Left hindlimb (tissue), 1 donor: ENCODE measurements around the gene PEAK3.

Experiments used
- DNase-seq: peaks from one replicate; pipeline ENCODE4 v3.0.0-alpha.2; 2018

Gene PEAK3

GRCh38 chr19:2315121-2315817 is 33.3 kb upstream of the PEAK3 start:
- no peak for DNase-seq

GRCh38 chr19:2312820-2313501 is 31.0 kb upstream of the PEAK3 start:
- no peak for DNase-seq

- no peak for DNase-seq
These were observed 29.1 kb upstream of the PEAK3 start for GRCh38 chr19:2311093-2311492.

- DNase-seq = no peak
These were observed 27.9 kb upstream of the PEAK3 start for GRCh38 chr19:2309734-2310362.

GRCh38 chr19:2308114-2308556 is 26.2 kb upstream of the PEAK3 start, which contains the start of gene LINGO3:
LINGO3 (minus strand) TSS chr19:2308154; CDS start chr19:2291776, 16,378 bp downstream.
- DNase-seq = no peak

GRCh38 chr19:2307518-2308012 is 25.6 kb upstream of the PEAK3 start:
- no peak for DNase-seq

GRCh38 chr19:2306971-2307370 is 25.0 kb upstream of the PEAK3 start:
- no peak for DNase-seq

GRCh38 chr19:2306281-2306806 is 24.4 kb upstream of the PEAK3 start:
- no peak for DNase-seq

- peak; percentile 22 for DNase-seq
These were observed 23.7 kb upstream of the PEAK3 start for GRCh38 chr19:2305452-2306280.

- DNase-seq = no peak
These were observed 21.3 kb upstream of the PEAK3 start for GRCh38 chr19:2303211-2303798.

GRCh38 chr19:2302319-2303210 is 20.6 kb upstream of the PEAK3 start:
- peak; percentile 73 for DNase-seq

- no peak for DNase-seq
These were observed 18.6 kb upstream of the PEAK3 start for GRCh38 chr19:2300533-2300932.

GRCh38 chr19:2296141-2296540 is 14.2 kb upstream of the PEAK3 start:
- DNase-seq = no peak

GRCh38 chr19:2294687-2295335 is 12.8 kb upstream of the PEAK3 start:
- DNase-seq = no peak

GRCh38 chr19:2291185-2291751 is 9.3 kb upstream of the PEAK3 start:
- peak; percentile 36 for DNase-seq

GRCh38 chr19:2290441-2291184 is 8.6 kb upstream of the PEAK3 start:
- peak; percentile 27 for DNase-seq

GRCh38 chr19:2289714-2290435 is 7.9 kb upstream of the PEAK3 start:
- no peak for DNase-seq

GRCh38 chr19:2288818-2289713 is 7.1 kb upstream of the PEAK3 start:
- no peak for DNase-seq
